Measurements from ENCODE around the gene CD70.
"Not testable (repeated sequence)": the region's sequence is repeated elsewhere in the genome, so short reads cannot be mapped to it uniquely, and the experiment has no call there.

Gene CD70

DNA sequence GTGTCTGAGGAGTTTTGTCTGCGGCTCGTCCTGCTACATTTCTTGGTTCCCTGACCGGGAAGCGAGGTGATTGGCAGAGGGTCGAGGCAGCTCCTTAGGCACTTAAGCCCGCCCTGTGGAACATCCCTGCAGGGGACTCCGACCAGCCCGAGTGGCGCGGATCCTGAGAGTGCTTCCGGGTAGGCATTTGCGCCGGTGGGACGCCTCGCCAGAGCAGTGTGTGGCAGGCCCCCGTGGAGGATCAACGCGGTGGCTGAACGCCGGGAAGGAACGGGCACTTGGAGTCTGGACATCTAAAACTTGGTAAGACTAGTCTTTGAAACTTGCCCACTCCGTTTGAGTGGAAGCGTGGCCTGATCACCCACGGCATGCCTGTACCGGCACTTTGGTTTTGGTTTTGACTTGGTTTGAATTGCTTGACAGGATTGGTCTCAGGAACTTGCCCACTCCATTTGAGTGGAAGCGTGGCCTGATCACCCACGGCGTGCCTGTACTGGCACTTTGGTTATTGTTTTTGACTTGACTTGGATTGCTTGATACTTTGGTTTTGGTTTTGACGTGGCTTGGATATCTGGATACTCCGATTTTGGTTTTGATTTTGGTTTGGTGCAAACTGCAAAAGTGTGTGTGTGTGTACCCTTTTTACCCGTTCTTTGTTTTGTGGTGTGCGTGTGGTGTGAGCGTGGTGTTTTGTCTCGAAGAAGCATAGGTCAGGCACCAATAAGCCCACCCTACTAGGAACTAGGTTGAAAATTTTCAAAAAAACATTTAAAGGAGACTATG is 6.7 kb upstream of the CD70 start:
- DNase-seq (ENCODE audit: low read depth in 2 of 2), result not testable (repeated sequence)

DNA sequence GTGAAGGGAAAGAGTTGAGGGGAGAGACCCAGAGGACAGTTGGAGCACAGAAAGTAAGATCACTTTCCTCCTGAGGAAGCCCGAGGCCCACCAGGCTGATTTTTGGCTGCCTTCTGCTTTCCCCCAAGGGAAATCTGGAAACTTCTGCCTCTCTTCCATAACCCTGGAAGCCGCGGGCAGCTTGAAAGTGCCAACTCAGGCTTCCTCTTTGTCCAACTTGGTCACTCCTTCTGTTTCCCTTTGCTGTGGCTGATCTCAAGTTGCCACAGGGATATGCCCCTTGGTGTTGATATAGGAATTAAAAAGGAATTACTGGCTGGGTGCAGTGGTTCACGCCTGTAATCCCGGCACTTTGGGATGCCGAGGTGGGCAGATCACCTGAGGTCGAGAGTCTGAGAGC is 5.7 kb upstream of the CD70 start:
- no peak for DNase-seq (ENCODE audit: low read depth in 2 of 2)

DNA sequence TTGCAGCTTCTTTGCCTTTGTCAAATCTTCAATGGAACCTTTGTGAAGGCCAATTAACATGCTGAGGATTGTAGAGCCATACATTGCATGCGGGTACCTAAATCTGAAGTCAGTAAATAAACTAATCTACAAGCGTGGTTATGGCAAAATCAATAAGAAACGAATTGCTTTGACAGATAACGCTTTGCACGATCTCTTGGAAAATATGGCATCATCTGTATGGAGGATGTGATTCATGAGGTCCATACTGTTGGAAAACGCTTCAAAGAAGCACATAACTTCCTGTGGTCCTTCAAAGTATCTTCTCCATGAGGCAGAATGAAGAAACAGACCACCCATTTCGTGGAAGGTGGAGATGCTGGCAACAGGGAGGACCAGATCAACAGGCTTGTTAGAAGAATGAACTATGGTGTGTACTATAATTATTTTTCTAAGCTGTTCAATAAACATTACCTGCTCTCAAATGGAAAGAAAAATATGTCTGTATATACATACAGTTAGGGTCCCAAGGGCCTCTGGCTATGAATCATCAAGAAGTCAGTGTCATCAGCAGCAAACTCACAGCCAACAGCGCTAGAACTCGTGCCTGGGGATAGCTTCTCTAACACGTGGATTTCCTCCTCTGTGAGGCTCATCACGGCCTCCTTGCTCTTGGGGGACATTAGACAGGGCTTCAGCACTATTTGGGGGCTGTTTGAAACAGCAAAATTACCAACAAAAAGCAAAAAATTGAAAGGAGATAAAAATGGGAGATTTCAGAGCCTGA is 2.9 kb upstream of the CD70 start:
- DNase-seq (ENCODE audit: low read depth in 2 of 2), result no peak

DNA sequence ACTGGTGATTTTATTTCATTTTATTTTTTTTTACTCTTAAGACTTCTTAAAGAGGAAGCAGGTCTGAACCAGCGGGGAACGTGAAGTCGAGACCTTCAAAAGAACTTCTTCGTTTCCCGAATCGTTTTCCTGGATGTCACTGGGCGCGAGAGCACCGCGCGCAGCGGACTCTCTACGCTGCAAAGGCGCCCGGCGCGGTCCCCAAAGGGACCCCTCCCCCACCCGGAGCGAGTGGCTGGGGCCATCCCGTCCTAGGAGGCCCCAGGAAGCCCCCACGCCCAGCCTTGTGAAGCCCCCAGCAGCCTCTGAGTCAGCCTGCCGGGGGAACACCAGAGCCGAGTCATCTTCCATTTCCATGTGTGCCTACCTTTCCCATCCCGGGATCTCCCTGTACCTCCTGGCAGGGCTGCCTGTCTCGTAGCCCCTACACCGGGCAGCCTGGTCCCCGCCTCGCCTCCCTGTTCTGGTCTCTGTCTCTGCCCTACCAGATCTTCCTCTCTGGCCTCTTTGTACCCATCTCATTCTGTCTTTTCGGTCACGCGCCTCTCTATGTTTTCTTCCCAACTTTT is 608 bp downstream of the CD70 start:
- no peak for DNase-seq (ENCODE audit: low read depth in 2 of 2)

DNA sequence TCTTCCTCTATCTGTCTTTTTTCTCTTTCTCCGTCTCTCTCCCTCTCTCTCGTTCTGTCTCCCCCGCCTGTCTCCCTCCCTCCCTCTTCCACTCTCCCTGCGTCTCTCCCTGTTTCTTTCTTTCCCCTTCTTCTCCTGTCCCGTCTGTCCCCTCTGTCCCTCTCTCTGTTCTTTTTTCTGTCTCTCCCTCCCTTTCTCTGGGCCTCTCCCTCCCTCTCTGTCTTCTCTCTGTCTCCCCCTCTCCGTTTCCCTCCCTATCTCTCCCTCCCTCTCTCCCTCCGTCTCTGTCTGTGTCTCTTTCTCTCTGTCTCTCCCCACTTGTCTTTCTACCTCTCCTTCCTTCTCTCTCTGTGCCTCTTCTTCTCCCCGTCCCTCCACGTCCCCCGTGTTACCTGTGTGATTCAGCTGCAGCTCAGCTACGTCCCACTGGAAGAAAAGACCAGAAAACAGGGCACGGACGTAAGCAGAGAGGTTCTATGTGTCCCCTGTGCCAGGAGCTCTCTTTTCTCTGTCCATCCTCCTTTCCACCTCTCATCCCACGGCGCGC is 1.2 kb downstream of the CD70 start:
- no peak for DNase-seq (ENCODE audit: low read depth in 2 of 2)

DNA sequence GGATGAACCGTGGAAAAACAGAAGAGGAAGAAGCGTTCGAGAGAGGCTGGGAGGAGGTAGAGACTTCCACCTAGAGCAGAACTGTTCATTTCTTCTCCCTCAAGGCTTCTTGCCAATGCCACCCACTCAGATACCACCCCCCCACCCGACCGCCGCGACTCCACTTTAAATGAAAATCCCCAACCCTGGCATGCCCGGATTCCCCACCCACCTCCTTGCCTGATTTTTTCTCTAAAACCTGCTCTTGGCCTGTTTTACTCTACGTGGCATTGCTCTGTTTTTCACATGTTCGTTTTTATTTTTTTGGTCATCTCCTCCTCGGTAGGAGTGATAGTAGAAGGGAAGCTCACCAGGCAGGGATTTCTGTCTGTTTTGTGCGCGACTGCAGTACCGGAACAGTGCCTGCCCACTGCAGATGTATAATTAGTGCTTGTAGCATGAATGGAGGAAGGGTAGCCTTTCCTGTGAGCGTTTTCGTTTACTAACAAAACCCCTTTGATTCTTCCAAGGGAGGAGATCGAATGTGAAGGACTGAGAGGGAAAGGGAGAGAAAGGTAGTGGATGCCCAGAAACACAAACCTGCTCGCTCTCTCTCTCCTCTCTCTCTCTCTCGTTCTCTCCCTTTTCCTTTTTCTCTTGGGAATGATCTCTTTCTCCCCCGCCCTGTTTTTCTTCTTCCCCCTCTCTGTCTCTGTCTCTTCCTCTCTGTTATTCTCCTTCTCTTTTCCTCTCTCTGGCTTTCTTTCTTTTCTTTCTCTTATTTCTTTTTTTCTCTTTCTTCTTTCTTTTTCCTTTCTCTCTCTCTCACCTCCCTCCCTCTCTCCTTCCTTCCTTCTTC is 2.2 kb downstream of the CD70 start:
- DNase-seq (ENCODE audit: low read depth in 2 of 2), result no peak

DNA sequence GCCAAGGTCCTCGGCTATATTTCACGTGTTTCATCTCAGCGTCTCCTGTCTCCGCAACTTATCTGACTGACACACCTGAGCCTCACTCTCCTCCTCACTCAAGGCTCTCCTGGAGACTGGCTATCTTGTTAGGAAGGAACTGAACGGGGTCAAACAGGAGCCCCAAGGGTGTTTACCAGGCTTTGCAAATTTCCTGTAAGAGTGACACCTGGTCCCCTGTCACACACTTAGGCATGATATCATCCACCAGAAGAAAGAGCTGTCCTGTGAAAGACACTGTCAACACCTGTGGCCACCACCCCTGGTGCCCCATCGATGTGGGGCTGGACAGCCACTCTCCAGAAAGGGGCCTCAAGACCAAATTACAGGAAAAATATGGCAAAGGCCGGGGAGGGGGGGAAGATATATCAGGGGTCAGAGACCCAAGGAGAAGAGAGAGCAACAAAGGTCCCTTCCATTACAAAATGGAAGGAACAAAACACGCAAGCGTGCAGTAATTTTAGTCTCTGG is 2.9 kb downstream of the CD70 start:
- no peak for DNase-seq (ENCODE audit: low read depth in 2 of 2)

DNA sequence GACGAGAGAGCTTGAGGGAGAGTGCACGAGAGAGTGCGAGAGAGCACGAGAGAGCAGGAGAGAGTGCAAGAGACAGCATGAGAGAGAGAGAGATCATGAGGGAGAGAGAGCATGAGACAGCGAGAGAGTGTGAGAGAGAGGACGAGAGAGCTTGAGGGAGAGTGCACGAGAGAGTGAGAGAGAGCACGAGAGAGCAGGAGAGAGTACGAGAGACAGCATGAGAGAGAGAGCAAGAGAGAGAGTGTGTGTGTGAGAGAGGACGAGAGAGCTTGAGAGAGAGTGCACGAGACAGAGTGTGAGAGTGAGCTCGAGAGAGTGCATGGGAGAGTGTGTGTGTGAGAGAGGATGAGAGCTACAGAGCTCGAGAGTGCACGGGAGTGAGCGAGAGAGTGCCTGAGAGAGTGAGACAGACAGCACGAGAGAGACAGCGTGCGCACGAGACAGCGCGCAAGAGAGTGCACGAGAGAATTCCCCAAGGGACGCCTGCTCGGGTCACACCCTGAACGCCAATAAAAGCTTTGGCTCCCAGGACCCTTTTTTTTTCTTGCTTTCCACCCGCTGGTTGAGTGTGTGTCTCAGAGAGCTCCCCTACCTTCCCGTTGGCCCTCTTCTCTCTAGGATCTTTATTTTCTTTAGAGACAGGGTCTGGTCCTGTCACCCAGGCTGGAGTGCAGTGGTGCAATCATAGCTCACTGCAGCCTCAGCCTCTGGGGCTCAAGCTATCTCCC is 3.7 kb downstream of the CD70 start:
- DNase-seq (ENCODE audit: low read depth in 2 of 2), result no peak

DNA sequence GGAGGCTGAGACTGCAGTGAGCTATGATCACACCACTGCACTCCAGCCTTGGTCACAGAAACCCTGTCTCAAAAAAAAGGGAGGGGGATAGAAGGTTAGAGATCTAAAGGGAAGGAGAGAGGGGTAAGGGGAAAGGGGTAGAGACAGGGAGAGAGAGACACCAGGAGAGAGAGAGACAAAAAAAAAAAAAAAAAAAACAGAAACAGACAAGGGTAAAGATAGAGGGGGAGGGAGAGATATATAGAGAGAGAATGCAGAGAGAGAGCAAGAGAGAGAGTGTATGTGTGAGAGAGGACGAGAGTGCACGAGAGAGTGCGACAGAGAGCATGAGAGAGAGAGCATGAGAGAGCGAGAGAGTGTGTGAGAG is 4.2 kb downstream of the CD70 start:
- DNase-seq (ENCODE audit: low read depth in 2 of 2), result no peak

DNA sequence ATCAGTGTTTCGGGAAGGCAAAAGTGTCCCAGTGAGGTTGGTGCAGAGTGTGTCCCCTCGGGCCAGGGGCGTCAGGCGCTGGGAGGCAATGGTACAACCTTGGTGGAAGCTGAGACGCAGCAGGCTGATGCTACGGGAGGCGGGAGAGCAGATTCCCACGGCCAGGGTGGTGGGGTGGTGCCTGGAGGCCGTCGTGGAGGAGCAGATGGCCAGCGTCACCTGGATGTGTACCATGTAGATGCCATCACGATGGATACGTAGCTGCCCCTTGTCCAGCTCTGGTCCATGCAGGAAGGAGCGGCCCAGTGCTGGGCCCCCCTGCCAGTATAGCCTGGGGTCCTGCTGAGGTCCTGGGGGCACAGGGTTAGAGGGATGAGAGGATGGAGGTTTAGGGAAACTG is 4.9 kb downstream of the CD70 start:
- DNase-seq (ENCODE audit: low read depth in 2 of 2), result no peak

DNA sequence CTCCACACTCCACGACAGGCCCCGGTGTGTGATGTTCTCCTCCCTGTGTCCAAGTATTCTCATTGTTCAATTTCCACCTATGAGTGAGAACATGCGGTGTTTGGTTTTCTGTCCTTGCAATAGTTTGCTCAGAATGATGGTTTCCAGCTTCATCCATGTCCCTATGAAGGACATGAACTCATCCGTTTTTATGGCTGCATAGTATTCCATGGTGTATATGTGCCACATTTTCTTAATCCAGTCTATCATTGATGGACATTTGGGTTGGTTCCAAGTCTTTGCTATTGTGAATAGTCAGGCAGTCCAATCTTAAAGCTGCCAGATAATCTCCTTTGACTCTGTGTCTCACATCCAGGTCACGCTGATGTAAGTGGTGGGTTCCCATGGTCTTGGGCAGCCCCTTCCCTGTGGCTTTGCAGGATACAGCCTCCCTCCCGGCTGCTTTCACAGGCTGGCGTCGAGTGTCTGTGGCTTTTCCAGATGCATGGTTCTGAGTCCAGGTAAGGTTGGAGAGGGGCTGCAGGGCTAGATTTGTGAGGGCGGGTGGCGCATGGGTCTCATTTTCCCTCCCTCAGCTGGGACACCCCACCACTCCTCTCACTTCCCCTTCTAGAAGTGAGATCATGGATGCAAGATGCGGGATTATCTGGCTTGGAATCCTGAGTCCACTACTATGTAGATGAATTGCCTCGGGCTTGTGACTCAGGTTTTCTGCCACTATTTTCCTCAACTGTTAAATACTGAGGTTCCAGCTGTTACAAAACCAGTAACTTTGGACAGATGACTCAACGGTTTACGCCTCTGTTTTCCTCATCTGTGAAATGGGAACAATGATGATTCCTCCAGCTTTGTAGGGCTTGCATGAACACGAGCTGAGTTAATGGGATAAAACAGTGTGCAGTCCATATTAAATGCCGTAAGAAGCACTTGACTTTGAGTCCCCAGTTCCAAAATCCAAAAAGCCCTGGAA is 8.2 kb downstream of the CD70 start:
- DNase-seq (ENCODE audit: low read depth in 2 of 2), result not testable (repeated sequence)

DNA sequence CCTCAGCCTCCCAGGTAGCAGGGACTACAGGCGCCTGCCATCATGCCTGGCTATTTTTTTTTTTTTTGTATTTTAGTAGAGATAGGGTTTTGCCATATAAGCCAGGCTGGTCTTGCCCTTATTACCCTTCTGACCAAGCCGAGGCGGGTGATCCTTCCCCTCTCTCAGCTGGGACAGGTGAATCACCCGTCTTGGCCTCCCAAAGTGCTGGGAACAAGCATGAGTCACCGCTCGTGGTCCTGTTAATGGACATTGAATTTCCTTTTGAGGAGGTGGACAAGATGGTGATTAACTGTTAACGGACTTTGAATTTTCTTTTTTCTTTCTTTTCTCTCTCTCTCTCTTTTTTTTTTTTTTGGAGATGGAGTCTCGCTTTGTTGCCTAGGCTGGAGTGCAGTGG is 10.6 kb downstream of the CD70 start:
- DNase-seq (ENCODE audit: low read depth in 2 of 2), result no peak

DNA sequence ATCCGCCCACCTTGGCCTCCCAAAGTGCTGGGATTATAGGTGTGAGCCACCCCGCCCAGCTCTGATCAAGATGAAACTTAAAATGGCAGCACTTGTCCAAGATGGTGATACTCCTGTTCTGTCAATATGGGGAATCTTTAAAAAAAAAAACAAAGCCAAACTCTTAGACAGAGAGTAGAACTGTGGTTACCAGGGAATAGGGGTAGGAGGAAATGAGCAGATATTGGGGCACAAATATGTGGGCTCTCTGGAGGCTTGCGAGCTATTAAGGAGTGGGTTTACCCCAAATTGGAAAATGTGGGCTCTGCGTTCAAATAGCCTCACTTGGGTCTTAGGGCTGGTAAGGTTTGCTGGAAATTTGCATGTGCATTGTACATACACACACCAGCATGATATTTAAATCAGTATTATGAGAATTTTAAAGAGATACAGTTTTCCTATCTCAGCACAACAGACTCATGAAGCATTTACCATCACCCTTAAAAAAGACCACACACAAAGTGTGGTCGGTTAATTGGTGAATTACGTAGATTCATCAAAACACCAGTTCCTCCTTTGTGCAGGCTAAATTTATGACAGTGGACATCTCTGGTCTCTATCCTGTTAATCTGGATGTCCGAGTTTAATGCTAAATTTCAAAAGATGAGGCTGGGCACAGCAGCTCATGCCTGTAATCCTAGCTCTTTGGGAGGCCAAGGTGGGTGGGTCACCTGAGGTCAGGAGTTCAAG is 11.3 kb downstream of the CD70 start:
- DNase-seq (ENCODE audit: low read depth in 2 of 2), result no peak

DNA sequence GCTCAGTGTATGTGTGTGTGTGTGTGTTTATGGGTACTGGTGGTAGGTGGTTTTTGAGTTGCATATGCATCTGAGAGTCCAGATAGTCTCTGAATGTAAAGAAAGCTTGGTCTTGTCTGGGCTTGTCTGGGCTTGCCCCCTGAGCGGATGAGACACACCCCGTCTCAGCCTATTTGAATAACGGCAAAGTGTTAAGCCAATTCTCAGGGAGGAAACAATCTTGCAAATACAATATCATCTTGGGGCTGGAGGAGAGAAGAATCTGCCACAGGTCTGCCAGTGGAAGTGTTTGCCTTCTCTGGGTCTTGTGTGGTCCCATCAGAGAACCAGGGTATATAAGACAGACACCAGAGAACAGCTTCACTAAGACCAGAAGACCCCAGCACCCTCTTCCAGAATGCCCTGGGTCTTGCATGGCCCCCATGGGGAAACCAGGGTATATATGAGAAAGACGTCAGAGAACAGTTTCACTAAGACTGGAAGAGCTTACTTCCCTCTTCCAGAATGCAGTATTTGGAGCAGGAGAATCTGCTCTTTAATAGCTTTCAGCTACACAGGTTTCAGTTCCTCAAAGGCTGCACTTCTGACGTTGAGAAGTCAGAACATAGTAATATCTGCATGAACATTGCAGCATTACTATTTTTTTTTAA is 13.3 kb downstream of the CD70 start:
- DNase-seq (ENCODE audit: low read depth in 2 of 2), result no peak

DNA sequence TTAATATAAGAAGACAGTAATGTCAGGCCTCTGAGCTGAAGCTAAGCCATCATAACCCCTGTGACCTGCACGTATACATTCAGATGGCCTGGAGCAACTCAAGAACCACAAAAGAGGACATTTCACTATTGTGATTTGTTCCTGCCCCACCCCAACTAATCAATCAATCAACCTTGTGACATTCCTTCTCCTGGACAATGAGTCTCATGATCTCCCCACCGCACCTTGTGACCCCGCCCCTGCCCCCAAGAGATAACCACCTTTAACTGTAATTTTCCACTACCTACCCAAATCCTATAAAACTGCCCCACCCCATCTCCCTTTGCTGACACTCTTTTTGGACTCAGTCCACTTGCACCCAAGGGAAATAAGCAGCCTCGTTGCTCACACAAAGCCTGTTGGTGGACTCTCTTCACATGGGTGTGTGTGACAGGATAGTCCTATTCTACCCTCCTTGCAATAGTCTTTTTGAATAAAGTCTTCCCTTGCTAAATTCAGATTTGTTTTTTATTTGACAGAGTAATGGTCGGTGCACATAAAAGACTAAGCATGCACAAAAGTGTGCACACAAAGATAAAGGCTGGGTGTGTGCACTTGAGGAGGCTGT is 14.0 kb downstream of the CD70 start:
- DNase-seq (ENCODE audit: low read depth in 2 of 2), result no peak

DNA sequence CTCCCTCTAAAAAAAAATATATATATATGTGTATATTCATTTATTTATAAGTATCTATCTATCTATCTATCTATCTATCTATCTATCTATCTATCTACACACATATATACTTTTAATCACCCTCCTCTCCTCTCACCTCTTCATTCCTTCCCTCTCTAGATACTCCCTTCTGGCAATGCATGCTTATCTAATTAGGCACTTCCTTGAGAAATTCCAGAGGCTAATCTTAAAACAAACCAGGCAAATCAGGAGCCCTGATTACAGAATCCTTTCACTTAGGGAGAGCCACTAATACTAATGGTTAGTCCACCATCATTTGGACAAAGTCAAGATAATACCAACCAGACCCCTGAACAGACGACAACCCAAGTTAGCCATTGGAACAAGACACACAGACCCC is 17.6 kb downstream of the CD70 start:
- DNase-seq (ENCODE audit: low read depth in 2 of 2), result no peak

DNA sequence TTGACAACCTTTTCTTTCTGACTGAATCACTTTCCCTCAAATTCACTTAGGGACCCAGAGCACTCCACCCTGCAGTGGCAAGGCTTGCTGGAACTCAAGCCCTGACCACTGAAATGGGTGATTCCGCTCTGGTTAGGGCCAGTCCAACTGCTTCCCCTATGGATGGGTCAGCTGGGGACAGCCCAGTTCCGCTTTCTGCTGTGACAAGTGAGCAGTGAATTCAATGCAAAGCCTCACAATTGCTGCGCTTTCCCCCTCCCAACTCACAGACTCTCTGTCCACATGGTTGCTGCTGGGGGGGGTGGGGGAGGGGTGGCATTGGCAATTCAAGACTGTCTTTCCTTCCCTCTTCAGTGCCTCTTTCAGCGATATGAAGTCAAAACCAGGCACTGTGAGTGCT is 18.7 kb downstream of the CD70 start:
- DNase-seq (ENCODE audit: low read depth in 2 of 2), result no peak

DNA sequence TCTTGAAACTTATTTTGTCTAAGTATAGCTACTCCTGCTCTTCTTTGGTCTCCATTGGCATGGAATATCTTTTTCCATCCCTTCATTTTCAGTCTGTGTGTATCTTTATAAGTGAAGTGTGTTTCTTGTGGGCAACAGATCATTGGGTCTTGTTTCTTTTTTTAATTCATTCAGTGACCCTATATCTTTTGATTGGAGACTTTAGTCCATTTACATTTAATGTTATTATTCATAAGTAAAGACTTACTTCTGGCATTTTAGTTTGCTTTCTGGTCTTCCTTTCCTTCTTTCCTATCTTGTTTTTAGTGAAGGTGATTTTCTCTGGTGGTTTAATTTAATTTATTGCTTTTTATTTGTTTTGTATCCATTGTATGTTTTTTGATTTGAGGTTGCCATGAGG is 19.8 kb downstream of the CD70 start:
- DNase-seq (ENCODE audit: low read depth in 2 of 2), result no peak

All from stimulated activated CD8-positive, alpha-beta memory T cell treated with anti-CD3 and anti-CD28 coated beads, Interleukin-2, amount 100 ng/mL, for 1 hour (primary cell).